CD4-positive, alpha-beta T cell treated with Interleukin-6 at 100 ng/mL for 8 hours (primary cell): ENCODE results near the gene KANSL1.
A peak's percentile ranks its signal among the peaks of the same experiment; 100 is the strongest.
"Not testable (repeated sequence)": the region's sequence is repeated elsewhere in the genome, so short reads cannot be mapped to it uniquely, and the experiment has no call there.

Experiments used
- DNase-seq: peaks from one replicate; pipeline ENCODE4 v3.0.0-alpha.2; 2020; ENCODE audit warnings: mixed read lengths, low spot score

KANSL1 gene

GRCh38 chr17:46193151-46193625 is at the start of gene KANSL1:
Gene KANSL1, minus strand, starts transcription at chr17:46193429. Its CDS starts 21,286 bp downstream, at chr17:46172143.
- DNase-seq = peak; percentile 92

GRCh38 chr17:46231359-46231758 is 38.1 kb upstream of the KANSL1 start:
- not testable (repeated sequence) for DNase-seq

- peak; percentile 92 for DNase-seq
Measured at GRCh38 chr17:46225274-46225794, 32.1 kb upstream of the KANSL1 start.

GRCh38 chr17:46224864-46225263 is 31.6 kb upstream of the KANSL1 start:
- not testable (repeated sequence) for DNase-seq

DNA sequence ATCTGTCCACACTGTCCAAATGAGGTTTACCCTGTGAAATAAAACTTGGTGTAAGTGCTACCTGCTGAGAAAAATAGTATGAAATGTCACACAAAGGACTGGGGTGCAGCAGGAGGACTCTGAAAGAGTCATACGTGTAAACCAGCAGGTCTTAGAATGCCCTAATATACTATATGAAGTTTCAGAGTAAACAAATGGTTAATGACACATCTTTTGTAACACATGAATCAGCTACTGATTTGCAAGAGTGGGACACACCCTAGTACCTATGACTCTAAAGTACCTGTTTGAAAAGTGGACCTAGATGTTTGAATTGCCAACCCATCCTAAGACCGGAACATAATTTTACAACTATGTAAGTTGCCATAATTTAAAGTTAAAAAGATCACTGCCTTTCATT is 29.8 kb upstream of the KANSL1 start:
- not testable (repeated sequence) for DNase-seq

DNA sequence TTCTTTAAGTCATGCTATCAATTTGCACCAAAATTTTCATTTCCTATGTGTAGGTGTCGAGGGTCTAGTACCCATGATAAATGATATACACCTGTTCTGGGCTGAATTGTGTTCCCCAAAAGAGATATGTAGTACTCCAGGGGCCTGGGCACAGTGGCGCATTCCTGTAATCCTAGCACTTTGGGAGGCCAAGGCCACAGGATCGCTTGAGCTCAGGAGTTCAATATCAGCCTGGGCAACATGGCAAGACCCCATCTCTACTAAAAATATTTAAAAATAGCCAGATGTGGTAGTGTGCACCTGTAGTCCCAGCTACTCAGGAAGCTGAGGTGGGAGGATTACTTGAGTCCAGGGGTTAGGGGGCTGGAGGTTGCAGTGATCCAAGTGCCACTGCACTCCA is 23.5 kb upstream of the KANSL1 start:
- no peak for DNase-seq

DNA sequence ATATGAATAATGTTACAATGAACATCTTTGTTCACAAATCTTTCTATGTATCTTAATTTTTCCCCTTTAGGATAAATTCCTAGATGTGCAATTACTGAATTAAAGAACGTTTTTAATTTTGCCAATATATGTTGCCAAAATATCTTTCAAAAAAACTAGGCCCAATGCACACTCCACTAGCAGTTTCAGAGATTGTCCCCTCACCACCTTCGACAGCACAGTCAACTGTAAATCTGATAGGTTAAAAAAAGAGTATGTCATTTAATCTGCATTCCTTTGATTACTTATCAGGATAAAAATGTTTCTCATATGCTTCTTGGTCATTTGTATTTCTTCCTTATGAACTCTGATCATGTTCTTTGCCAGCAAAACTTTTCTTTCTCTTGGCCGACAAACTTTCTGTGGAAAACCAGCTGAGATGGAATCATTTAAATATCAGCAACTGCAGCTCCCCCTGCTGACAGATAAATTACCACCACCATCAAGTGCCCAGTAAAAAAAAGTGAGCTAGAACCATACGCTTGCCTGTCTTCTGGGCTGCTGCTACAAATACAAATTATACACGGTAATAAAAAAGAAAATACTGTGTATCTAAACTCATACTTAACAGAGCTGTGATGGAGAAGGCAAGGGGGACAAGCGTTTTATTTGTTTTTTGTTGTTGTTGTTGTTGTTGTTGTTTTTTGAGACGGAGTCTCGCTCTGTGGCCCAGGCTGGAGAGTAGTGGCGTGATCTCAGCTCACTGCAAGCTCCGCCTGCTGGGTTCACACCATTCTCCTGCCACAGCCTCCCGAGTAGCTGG is 19.6 kb upstream of the KANSL1 start:
- peak; percentile 81 for DNase-seq

DNA sequence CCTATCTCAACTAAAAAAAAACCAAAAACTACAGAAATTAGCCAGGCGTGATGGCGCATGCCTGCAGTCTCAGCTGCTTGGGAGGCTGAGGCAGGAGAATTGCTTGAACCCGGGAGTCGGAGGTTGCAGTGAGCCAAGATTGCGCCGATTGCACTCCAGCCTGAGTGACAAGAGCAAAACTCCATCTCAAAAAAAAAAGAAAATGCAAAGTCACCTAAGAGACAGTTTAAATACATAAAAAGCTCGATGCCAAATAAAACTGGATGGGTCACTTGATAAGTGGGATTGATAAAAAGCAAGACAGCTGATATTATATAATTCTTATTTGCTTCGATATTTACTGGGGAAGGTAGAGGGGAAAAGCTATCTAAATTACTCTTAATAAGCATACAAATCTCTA is 15.8 kb upstream of the KANSL1 start:
- no peak for DNase-seq

DNA sequence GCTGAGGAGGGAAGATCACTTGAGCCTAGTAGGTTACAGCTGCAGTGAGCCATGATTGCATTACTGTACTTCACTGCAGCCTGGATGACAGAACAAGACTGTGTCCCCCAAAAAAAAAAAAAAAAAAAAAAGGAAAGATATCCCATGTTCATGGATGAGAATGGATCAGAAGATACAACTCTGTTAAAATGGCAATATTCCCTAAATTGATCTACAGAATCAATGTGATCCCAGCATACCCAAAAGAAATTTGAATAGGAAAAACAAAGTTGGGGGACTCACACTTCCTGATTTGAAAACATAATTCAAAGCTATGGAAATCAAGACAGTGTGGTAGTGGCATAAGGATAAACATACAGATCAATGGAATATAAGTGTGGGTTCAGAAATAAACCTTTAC is 12.7 kb upstream of the KANSL1 start:
- DNase-seq = no peak

DNA sequence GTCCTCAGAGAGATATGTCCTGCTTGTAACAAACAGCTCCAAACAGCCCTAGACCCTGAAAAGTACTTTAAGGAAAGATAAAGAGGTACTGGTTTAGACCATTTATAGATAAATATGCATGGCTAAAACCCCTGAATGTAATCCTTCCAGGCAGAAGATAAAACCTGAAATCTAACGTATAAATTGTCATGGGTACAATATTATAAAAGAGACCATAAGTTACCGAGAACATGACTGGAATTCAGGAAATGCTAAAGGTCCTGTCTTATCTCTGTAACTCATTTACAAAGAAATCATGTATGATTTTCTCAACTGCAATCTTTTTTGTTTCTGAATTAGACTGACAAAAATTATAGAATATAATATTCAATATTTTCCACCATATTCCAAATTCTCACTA is 9.2 kb upstream of the KANSL1 start:
- no peak for DNase-seq

DNA sequence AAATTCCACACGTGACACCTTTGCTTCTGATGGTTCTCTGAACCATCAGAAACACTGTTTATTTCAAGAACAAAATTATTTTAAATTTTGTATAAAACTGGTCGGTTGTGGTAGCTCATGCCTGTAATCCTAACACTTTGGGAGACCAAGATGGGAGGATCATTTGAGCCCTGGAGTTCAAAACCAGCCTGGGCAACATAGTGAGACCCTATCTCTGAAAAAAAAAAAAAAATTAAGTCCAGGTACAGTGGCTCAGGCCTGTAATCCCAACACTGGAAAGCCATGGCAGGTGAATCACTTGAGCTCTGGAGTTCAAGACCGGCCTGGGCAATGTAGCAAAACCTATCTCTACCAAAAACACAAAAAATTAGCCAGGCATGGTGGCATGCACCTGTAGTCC is 8.3 kb upstream of the KANSL1 start:
- no peak for DNase-seq

- DNase-seq = no peak
Measured at GRCh38 chr17:46200197-46200596, 7.0 kb upstream of the KANSL1 start.

GRCh38 chr17:46199379-46199778 is 6.2 kb upstream of the KANSL1 start:
- no peak for DNase-seq

DNA sequence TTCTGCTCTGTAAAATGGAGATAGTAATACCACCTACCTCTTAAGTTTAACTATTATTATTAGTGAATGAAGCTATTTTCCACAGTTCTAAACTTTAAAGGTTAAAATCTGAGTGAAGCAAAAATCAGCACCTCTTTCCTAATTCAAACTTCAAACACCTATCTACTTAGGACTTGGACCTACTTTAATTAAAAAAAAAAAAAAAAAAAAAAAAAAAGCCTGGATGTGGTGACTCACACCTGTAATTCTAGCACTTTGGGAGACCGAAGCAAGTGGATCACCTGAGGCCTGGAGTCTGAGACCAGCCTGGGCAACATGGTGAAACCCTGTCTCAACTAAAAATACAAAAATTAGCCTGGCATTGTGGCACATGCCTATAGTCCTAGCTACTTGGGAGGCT is 5.0 kb upstream of the KANSL1 start:
- no peak for DNase-seq

GRCh38 chr17:46197530-46197929 is 4.3 kb upstream of the KANSL1 start:
- no peak for DNase-seq

DNA sequence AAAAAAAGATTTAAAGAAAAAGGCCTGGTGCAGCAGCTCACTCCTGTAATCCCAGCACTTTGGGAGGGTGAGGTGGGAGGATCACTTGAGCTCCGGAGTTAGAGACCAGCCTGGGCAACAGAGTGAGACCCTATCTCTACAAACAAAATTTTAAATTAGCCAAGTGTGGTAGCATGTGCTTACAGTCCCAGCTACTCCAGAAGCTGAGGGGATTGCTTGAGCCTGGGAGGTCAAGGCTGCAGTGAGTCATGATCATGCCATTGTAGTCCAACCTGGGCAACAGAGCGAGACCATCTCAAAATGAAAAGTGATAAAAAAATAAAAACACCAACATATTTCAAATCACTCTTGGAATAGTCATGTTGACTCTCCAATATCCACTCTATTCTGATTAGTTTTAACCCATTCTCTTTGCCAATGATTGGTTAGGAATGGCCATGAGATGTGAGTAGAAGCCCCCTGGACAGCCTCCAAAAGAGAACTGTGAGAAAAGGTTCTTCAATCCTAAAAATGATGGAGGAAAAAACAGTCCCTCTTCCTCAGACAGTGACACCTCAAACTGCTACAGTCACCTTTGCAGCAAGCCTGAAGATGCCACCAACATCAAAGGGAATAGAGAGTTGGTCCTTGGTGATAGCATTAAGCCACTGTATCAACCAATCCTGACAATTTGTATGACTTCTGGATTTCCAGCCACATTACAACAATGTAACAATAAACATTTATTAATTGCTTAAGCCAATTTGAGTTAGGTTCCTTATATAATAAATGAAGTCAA is 2.9 kb upstream of the KANSL1 start:
- DNase-seq = no peak

DNA sequence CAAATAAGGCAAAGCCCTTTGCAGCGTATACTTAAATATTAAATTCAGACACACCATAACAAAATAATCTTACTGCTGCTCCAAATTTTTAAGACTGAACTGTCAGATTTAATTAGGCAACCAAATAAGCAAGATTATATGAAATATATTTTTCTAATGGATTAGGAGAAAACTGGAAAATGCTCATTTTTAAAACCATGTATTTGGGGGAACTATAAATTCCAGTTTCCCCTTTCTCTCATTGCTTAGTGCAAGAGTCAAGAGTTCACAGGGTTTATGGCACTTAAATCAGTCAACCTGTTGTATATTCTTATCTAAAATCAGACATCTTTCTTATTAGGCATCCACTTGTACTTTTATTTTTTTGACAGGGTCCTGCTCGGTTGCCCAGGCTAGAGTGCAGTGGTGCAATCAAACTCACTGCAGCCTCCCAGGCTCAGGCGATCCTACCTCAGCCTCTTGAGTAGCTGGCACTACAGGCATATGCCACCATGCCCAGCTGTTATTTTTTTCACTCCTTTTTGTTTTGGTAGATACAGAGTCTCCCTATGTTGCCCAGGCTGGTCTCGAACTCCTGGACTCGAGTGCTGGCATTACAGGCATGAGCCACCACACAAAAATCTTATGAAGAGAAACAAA is 2.1 kb upstream of the KANSL1 start:
- DNase-seq = no peak

DNA sequence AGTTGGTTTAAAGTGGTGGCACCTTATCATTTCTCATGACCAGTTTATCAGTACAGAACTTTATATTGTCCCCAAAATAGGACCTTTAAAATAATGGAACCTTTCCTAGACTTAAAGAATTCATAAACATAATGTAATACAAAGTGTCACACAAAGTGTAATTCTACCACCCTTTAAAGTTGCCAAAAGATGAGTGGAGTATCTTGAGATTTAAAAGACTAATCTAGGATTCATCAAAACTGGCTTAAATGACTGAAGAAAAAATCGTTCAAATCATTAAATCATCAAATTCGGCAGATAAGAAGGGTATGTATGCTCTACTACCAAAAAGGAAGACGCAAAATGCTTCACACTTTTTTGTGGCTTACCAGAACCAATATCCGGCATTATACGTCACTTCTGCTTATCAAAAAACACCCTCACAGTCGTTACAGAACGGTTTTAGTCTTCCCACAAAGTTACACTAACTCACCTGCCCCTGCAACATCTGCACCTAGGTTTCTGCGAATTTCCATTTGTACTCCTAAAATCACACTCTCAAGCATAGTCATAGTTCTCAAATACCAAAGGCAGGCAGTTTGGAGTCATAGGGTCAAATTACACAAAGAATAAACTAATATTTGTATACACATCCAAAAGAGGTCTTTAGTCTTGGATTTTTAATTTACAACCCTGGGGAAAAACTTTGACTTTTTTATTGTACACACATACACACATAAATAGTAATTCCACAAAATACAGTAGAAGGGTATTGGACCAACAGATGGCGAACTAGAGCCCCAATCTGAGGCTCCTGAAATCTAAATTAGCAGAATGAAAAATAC is 1.4 kb upstream of the KANSL1 start:
- DNase-seq = peak; percentile 89

DNA sequence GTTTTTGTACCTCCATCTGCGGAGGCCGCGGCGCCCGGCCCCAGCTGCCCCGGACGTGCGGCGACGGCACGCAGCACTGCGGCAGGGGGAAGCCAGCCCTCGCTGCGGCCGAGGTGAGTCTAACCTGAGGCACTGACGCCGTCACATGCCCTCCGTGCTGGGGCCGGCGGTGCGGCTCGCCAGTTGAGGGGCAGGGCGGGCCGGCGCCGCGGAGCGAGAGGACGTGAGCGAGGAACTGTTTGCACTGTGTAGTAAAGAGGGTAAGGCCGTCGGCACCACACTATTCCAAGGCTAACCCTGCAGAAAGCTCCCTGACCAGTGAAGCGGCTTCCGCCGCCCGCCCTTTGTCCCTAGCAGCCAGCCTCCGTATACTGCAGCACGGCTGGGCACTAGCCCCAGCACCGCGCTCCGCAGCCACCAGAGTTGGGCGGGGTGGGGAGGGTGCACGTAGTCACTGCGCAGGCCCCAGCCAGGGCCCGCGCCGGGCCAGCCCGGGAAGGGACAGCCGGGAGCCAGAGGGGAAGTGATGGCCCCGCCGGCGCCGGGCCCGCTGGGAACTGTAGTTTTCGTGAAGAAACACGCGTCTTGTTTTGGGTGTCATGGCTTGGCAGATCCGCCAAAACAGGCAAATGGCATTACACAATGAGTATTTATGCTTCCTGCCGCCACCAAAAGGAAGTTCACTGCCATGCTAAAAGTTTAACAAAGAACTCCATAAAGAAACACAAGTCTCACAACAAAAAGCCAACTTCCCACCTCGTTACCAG is 580 bp upstream of the KANSL1 start:
- peak; percentile 96 for DNase-seq

DNA sequence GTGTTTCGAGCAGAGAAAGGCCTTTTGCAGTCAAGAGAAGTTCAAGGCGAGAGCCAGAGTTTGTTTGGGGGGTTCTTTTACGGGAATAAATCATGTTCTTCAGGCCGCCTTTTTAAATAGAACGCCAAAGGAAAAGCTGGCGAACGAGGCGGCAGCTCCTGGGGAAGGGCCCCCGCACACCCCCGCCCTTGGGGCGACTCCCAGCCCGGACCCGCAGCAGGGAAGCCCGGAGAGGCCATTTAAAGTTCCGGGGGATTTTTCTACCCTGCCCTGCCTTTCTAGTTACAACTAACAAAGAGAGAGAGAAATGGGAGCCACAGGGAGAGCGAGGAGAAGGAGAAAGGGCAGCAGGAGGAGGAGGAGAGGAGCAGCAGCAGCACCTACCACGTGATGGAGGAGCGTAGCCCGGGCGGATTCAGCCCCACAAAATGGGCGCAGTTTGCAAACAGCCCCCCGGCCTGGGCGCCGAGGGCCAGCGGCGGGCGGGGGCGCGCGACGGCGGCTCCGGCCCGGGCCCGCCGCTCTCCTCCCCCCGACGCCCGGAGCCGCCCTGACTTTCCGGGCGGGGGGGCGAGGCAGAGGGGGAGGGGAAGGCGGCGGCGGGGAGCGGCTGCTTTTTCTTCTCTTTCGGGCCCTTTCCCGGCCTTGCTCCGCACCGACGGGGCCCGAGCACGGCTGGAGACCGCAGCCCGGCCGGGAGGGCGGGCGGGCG is 634 bp downstream of the KANSL1 start:
- DNase-seq = peak; percentile 50
